WTC11 (cell line): ENCODE results near the gene MYL4. TPM values are rescaled to one million over a fixed set of nuclear protein-coding genes. Genes with fewer than 3 reads are reported as not detected.

Experiments
- ATF1 ChIP-seq: sonication (generic); formaldehyde crosslinking; IDR thresholded peaks from 2 replicates; pipeline ENCODE4 v1.8.1; 2023; ENCODE audit warnings: mild to moderate bottlenecking, moderate library complexity, missing genetic modification reagents
- ATF6 ChIP-seq: sonication (generic); formaldehyde crosslinking; IDR thresholded peaks from 2 replicates; pipeline ENCODE4 v1.8.1; 2023; ENCODE audit warnings: mild to moderate bottlenecking, missing genetic modification reagents
- CREB1 ChIP-seq: sonication (generic); formaldehyde crosslinking; IDR thresholded peaks from 2 replicates; pipeline ENCODE4 v1.8.0; 2023; ENCODE audit warnings: mild to moderate bottlenecking, missing genetic modification reagents
- ERG ChIP-seq: fragments of 250-450 bp; sonication (Bioruptor Pico); IDR thresholded peaks from 2 replicates; pipeline ENCODE4 v1.8.0; 2021; ENCODE audit warnings: mild to moderate bottlenecking
- ESRRA ChIP-seq: sonication (generic); formaldehyde crosslinking; IDR thresholded peaks from 2 replicates; pipeline ENCODE4 v1.8.1; 2022; ENCODE audit warnings: mild to moderate bottlenecking, missing genetic modification reagents, borderline replicate concordance
- FOXP1 ChIP-seq: sonication (generic); formaldehyde crosslinking; IDR thresholded peaks from 2 replicates; pipeline ENCODE4 v1.8.0; 2022; ENCODE audit warnings: missing genetic modification reagents, mild to moderate bottlenecking, moderate library complexity, borderline replicate concordance
- FOXP4 ChIP-seq: sonication (generic); formaldehyde crosslinking; IDR thresholded peaks from 2 replicates; pipeline ENCODE4 v1.8.0; 2022; ENCODE audit warnings: mild to moderate bottlenecking, missing genetic modification reagents
- IRF1 ChIP-seq: sonication (generic); formaldehyde crosslinking; IDR thresholded peaks from 2 replicates; pipeline ENCODE4 v1.8.0; 2023; ENCODE audit warnings: missing genetic modification reagents
- IRF2 ChIP-seq: sonication (generic); formaldehyde crosslinking; IDR thresholded peaks from 2 replicates; pipeline ENCODE4 v1.8.0; 2022; ENCODE audit warnings: low read depth, missing genetic modification reagents, borderline replicate concordance
- JAZF1 ChIP-seq: fragments of 250-450 bp; sonication (Bioruptor Pico); IDR thresholded peaks from 2 replicates; pipeline ENCODE4 v1.9.0; 2021; ENCODE audit warnings: moderate library complexity, mild to moderate bottlenecking, inconsistent platforms
- KAT7 ChIP-seq: sonication (generic); formaldehyde crosslinking; IDR thresholded peaks from 2 replicates; pipeline ENCODE4 v1.8.1; 2023; ENCODE audit warnings: missing genetic modification reagents, mild to moderate bottlenecking, borderline replicate concordance
- MAX ChIP-seq: sonication (generic); formaldehyde crosslinking; IDR thresholded peaks from 2 replicates; pipeline ENCODE4 v1.8.0; 2022; ENCODE audit warnings: mild to moderate bottlenecking, missing genetic modification reagents
- NFATC4 ChIP-seq: fragments of 250-450 bp; sonication (Bioruptor Pico); IDR thresholded peaks from 2 replicates; pipeline ENCODE4 v1.9.0; 2021; ENCODE audit warnings: mild to moderate bottlenecking
- NFE2L1 ChIP-seq: sonication (generic); formaldehyde crosslinking; IDR thresholded peaks from 2 replicates; pipeline ENCODE4 v1.8.1; 2023; ENCODE audit warnings: missing genetic modification reagents
- NR2C2 ChIP-seq: sonication (generic); formaldehyde crosslinking; IDR thresholded peaks from 2 replicates; pipeline ENCODE4 v1.8.0; 2022; ENCODE audit warnings: mild to moderate bottlenecking, missing genetic modification reagents
- NR3C1 ChIP-seq: sonication (generic); formaldehyde crosslinking; conservative IDR thresholded peaks from 2 replicates; pipeline ENCODE4 v1.8.1; 2023; ENCODE audit warnings: low read depth, mild to moderate bottlenecking, missing genetic modification reagents
- PRDM15 ChIP-seq: sonication (generic); formaldehyde crosslinking; IDR thresholded peaks from 2 replicates; pipeline ENCODE4 v1.8.0; 2022; ENCODE audit warnings: missing genetic modification reagents
- PRRX2 ChIP-seq: fragments of 250-450 bp; sonication (Bioruptor Pico); IDR thresholded peaks from 2 replicates; pipeline ENCODE4 v1.8.0; 2021; ENCODE audit warnings: mild to moderate bottlenecking
- RELA ChIP-seq: sonication (generic); formaldehyde crosslinking; IDR thresholded peaks from 2 replicates; pipeline ENCODE4 v1.8.1; 2022; ENCODE audit warnings: missing genetic modification reagents, mild to moderate bottlenecking, borderline replicate concordance
- RORB ChIP-seq: fragments of 250-450 bp; sonication (Bioruptor Pico); IDR thresholded peaks from 2 replicates; pipeline ENCODE4 v1.9.0; 2021; ENCODE audit warnings: mild to moderate bottlenecking
- SOX15 ChIP-seq: fragments of 250-450 bp; sonication (Bioruptor Pico); IDR thresholded peaks from 2 replicates; pipeline ENCODE4 v1.9.0; 2021; ENCODE audit warnings: mild to moderate bottlenecking
- SP1 ChIP-seq: sonication (generic); formaldehyde crosslinking; conservative IDR thresholded peaks from 2 replicates; pipeline ENCODE4 v1.8.1; 2022; ENCODE audit warnings: missing genetic modification reagents
- TCF7 ChIP-seq: sonication (generic); formaldehyde crosslinking; IDR thresholded peaks from 2 replicates; pipeline ENCODE4 v1.8.0; 2022; ENCODE audit warnings: mild to moderate bottlenecking, low read depth, missing genetic modification reagents, moderate library complexity
- TEAD4 ChIP-seq: sonication (generic); formaldehyde crosslinking; IDR thresholded peaks from 2 replicates; pipeline ENCODE4 v1.8.0; 2022; ENCODE audit warnings: mild to moderate bottlenecking, missing genetic modification reagents
- TP53 ChIP-seq: sonication (generic); formaldehyde crosslinking; IDR thresholded peaks from 2 replicates; pipeline ENCODE4 v1.8.1; 2023; ENCODE audit warnings: mild to moderate bottlenecking, missing genetic modification reagents
- USF1 ChIP-seq: sonication (generic); formaldehyde crosslinking; IDR thresholded peaks from 2 replicates; pipeline ENCODE4 v1.8.0; 2022; ENCODE audit warnings: mild to moderate bottlenecking, missing genetic modification reagents
- USF2 ChIP-seq: sonication (generic); formaldehyde crosslinking; IDR thresholded peaks from 2 replicates; pipeline ENCODE4 v1.8.1; 2023; ENCODE audit warnings: mild to moderate bottlenecking, missing genetic modification reagents, moderate library complexity
- ZNF263 ChIP-seq: sonication (generic); formaldehyde crosslinking; IDR thresholded peaks from 2 replicates; pipeline ENCODE4 v1.8.1; 2022; ENCODE audit warnings: low read depth, mild to moderate bottlenecking, moderate library complexity, missing genetic modification reagents
- ZNF416 ChIP-seq: fragments of 250-450 bp; sonication (Bioruptor Pico); IDR thresholded peaks from 2 replicates; pipeline ENCODE4 v1.9.0; 2021; ENCODE audit warnings: mild to moderate bottlenecking, inconsistent platforms
- total RNA-seq: library from RNA; stranded (reverse); gene quantifications from 3 replicates; pipeline ENCODE4 v1.2.3, GENCODE V29; 2021

Gene MYL4
- total RNA-seq, 1 experiment from 2014 or later, result 0.50 TPM

- TF ChIP-seq RORB (CRISPR knock-in tag) (no peak), ZNF263 (no peak), NFATC4 (CRISPR knock-in tag) (no peak), IRF1 (CRISPR knock-in tag) (no peak), KAT7 (CRISPR knock-in tag) (0 out of 2 replicates have a peak, but pooled peaks have one; percentile 30), ESRRA (CRISPR knock-in tag) (no peak), MAX (CRISPR knock-in tag) (peak; percentile 52), ZNF416 (no peak), TCF7 (CRISPR knock-in tag) (no peak), ERG (CRISPR knock-in tag) (no peak), SP1 (CRISPR knock-in tag) (peak; percentile 13; the same call in 1 of the 2 replicates), ATF1 (CRISPR knock-in tag) (no peak), NR3C1 (no peak), IRF2 (no peak), FOXP4 (CRISPR knock-in tag) (peak; percentile 34; the same call in 1 of the 2 replicates), JAZF1 (CRISPR knock-in tag) (no peak), USF1 (CRISPR knock-in tag) (no peak), TP53 (CRISPR knock-in tag) (no peak), CREB1 (CRISPR knock-in tag) (no peak), SOX15 (CRISPR knock-in tag) (no peak), ATF6 (CRISPR knock-in tag) (no peak), NR2C2 (no peak), USF2 (no peak), PRRX2 (CRISPR knock-in tag) (no peak), PRDM15 (CRISPR knock-in tag) (no peak), TEAD4 (CRISPR knock-in tag) (no peak), NFE2L1 (CRISPR knock-in tag) (0 out of 2 replicates have a peak, but pooled peaks have one; percentile 46), FOXP1 (CRISPR knock-in tag) (peak; percentile 69; the same call in 1 of the 2 replicates), RELA (CRISPR knock-in tag) (no peak; the same call in 1 of the 2 replicates)
Observed at GRCh38 chr17:47188876-47189731, 20.0 kb upstream of the MYL4 start, which contains the start of gene CDC27 (continued).
